ENCODE measurements around the gene TANGO2.

DNA sequence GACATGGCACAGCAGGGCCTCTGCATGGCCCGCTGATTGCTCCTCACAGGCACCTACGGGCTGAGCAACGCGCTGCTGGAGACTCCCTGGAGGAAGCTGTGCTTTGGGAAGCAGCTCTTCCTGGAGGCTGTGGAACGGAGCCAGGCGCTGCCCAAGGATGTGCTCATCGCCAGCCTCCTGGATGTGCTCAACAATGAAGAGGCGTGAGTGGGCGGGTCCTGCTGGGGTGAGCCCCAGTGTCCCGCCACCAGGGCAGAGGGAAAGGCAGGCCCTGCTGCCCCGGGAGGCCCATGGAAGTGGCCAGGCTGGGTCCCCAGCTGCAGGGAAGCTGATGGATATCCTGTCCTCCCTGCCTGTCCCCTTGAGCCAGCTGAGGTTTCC lies 40.6 kb downstream of the TANGO2 start:
- TF ChIP-seq EP300 (IDR thresholded peaks at IDR 0.05; ENCODE audit: low read length) (no peak), TAF1 (IDR thresholded peaks at IDR 0.05; ENCODE audit: control insufficient read depth, extremely low read depth, insufficient read depth, low read length, severe bottlenecking) (no peak)

All from K562 (cell line).